Stimulated activated CD4-positive, alpha-beta T cell treated with anti-CD3 and anti-CD28 coated beads, Interleukin-15, amount 100 ng/mL, for 48 hours (primary cell): ENCODE measurements around the gene PTPRE.

Experiments used
- DNase-seq, 2 donors: peaks; one replicate each; pipeline ENCODE4 v3.0.0-alpha.2; 2020; ENCODE audit warnings: low read depth in 2 of 2

PTPRE gene

GRCh38 chr10:128026615-128027300 lies 119.9 kb downstream of the PTPRE start:
- no peak for DNase-seq

GRCh38 chr10:128027306-128027705 lies 120.4 kb downstream of the PTPRE start:
- no peak for DNase-seq

- no peak for DNase-seq
These were observed 121.1 kb downstream of the PTPRE start for GRCh38 chr10:128027822-128028507.

- no peak for DNase-seq
These were observed 121.8 kb downstream of the PTPRE start for GRCh38 chr10:128028508-128029289.

GRCh38 chr10:128029290-128029651 lies 122.4 kb downstream of the PTPRE start:
- no peak for DNase-seq

- DNase-seq, result no peak
These were observed 122.9 kb downstream of the PTPRE start for GRCh38 chr10:128029731-128030369.

GRCh38 chr10:128030498-128031072 lies 123.7 kb downstream of the PTPRE start:
- no peak for DNase-seq

GRCh38 chr10:128031216-128031615 lies 124.3 kb downstream of the PTPRE start:
- DNase-seq, result no peak

- no peak for DNase-seq
These were observed 125.6 kb downstream of the PTPRE start for GRCh38 chr10:128032466-128032865.

GRCh38 chr10:128035557-128035973 lies 128.7 kb downstream of the PTPRE start:
- peak; percentile 30 to 56 for DNase-seq

- DNase-seq, result no peak
These were observed 129.2 kb downstream of the PTPRE start for GRCh38 chr10:128036011-128036615.

GRCh38 chr10:128036746-128037543 lies 130.0 kb downstream of the PTPRE start:
- no peak for DNase-seq

GRCh38 chr10:128040096-128040495 lies 133.2 kb downstream of the PTPRE start:
- no peak for DNase-seq

GRCh38 chr10:128040681-128041080 lies 133.8 kb downstream of the PTPRE start:
- DNase-seq, result no peak

GRCh38 chr10:128042131-128042610 lies 135.3 kb downstream of the PTPRE start:
- DNase-seq, result no peak

- no peak for DNase-seq
These were observed 136.5 kb downstream of the PTPRE start for GRCh38 chr10:128043259-128044045.

GRCh38 chr10:128044186-128044585 lies 137.3 kb downstream of the PTPRE start:
- DNase-seq, result no peak

- no peak for DNase-seq
These were observed 138.3 kb downstream of the PTPRE start for GRCh38 chr10:128044961-128045832.

- DNase-seq, result no peak
These were observed 138.9 kb downstream of the PTPRE start for GRCh38 chr10:128045833-128046120.
